Measurements from ENCODE around the gene RASSF8. TPM values are rescaled to one million over a fixed set of nuclear protein-coding genes. Genes with fewer than 3 reads are reported as not detected.

The RASSF8 gene
- total RNA-seq, 2 experiments from 2014 or later = not detected

GRCh38 chr12:25997201-25997963 is 38.9 kb downstream of the RASSF8 start:
- Histone ChIP-seq H4K20me1 (ENCODE audit: insufficient read depth, low read length) (no peaks in the 10 kb centered on the region), H2AFZ (ENCODE audit: low read length) (no peak overlapping the region), H3K9me3 (ENCODE audit: low read length) (no peaks in the 10 kb centered on the region), H3K4me2 (ENCODE audit: low read length) (no peak overlapping the region), H3K4me1 (ENCODE audit: insufficient read depth, low read length, poor library complexity, severe bottlenecking) (no peaks in the 10 kb centered on the region), H3K27ac (ENCODE audit: low read depth, low read length, poor library complexity, severe bottlenecking) (no peak overlapping the region), H3K79me2 (ENCODE audit: insufficient read depth, low read depth, low read length) (no peaks in the 10 kb centered on the region), H3K4me3 (ENCODE audit: low read depth, low read length, poor library complexity, severe bottlenecking) (no peak overlapping the region), H3K36me3 (ENCODE audit: insufficient read depth, low read length) (no peaks in the 10 kb centered on the region), H3K9me2 (ENCODE audit: insufficient read depth, low read length) (no peaks in the 10 kb centered on the region)
- BruUV-seq (replicated peaks) = no TSS peak
- POLR2A ChIA-PET = interaction anchor here (0.7 kb wide), 2 partner anchors 276 to 547 kb away, joined by 3 to 6 read pairs; no protein-coding TSS in a partner anchor
- CTCF ChIA-PET (ENCODE audit: unreplicated experiment) = no interaction called here
- intact Hi-C loops (cut with micrococcal nuclease; ENCODE audit: unreplicated experiment) = no loop called here
- TF ChIP-seq CTCF (conservative IDR thresholded peaks at IDR 0.05; ENCODE audit: low read length) (no peak), EZH2phosphoT487 (IDR thresholded peaks at IDR 0.05; ENCODE audit: borderline replicate concordance, low read depth, low read length) (no peak)
- DNase-seq (ENCODE audit: low spot score) = no peak

GRCh38 chr12:26000898-26001297 is 42.4 kb downstream of the RASSF8 start:
- BruUV-seq (replicated peaks) = no TSS peak
- H2AFZ ChIP-seq (ENCODE audit: low read length) = no peak overlapping the region
- H3K79me2 ChIP-seq (ENCODE audit: insufficient read depth, low read depth, low read length) = no peaks in the 10 kb centered on the region
- intact Hi-C loops (cut with micrococcal nuclease; ENCODE audit: unreplicated experiment) = no loop called here
- CTCF ChIA-PET (ENCODE audit: unreplicated experiment) = no interaction called here
- no peak for DNase-seq (ENCODE audit: low spot score)
- H3K4me3 ChIP-seq (ENCODE audit: low read depth, low read length, poor library complexity, severe bottlenecking) = no peak overlapping the region
- H3K36me3 ChIP-seq (ENCODE audit: insufficient read depth, low read length) = no peaks in the 10 kb centered on the region
- no peak overlapping the region for H3K27ac ChIP-seq (ENCODE audit: low read depth, low read length, poor library complexity, severe bottlenecking)
- H3K9me2 ChIP-seq (ENCODE audit: insufficient read depth, low read length) = no peaks in the 10 kb centered on the region
- POLR2A ChIA-PET = interaction anchor here (0.6 to 1.0 kb wide), 2 partner anchors 13 to 66 kb away, joined by 3 to 5 read pairs; no protein-coding TSS in a partner anchor
- H3K4me1 ChIP-seq (ENCODE audit: insufficient read depth, low read length, poor library complexity, severe bottlenecking) = no peaks in the 10 kb centered on the region
- H4K20me1 ChIP-seq (ENCODE audit: insufficient read depth, low read length) = no peaks in the 10 kb centered on the region
- no peaks in the 10 kb centered on the region for H3K9me3 ChIP-seq (ENCODE audit: low read length)
- TF ChIP-seq EZH2phosphoT487 (IDR thresholded peaks at IDR 0.05; ENCODE audit: borderline replicate concordance, low read depth, low read length) (no peak), CTCF (conservative IDR thresholded peaks at IDR 0.05; ENCODE audit: low read length) (no peak)
- H3K4me2 ChIP-seq (ENCODE audit: low read length) = no peak overlapping the region

GRCh38 chr12:26001530-26001929 is 43.0 kb downstream of the RASSF8 start:
- ChIA-PET CTCF (ENCODE audit: unreplicated experiment) (no interaction called here), POLR2A (interaction anchor here (1.0 kb wide), 1 partner anchor 14 kb away, joined by 5 read pairs; no protein-coding TSS in a partner anchor)
- no peaks in the 10 kb centered on the region for H4K20me1 ChIP-seq (ENCODE audit: insufficient read depth, low read length)
- no peaks in the 10 kb centered on the region for H3K36me3 ChIP-seq (ENCODE audit: insufficient read depth, low read length)
- H3K4me3 ChIP-seq (ENCODE audit: low read depth, low read length, poor library complexity, severe bottlenecking) = no peak overlapping the region
- no peak overlapping the region for H3K4me2 ChIP-seq (ENCODE audit: low read length)
- DNase-seq (ENCODE audit: low spot score) = no peak
- H3K27ac ChIP-seq (ENCODE audit: low read depth, low read length, poor library complexity, severe bottlenecking) = no peak overlapping the region
- no peaks in the 10 kb centered on the region for H3K9me2 ChIP-seq (ENCODE audit: insufficient read depth, low read length)
- intact Hi-C loops (cut with micrococcal nuclease; ENCODE audit: unreplicated experiment) = no loop called here
- H3K79me2 ChIP-seq (ENCODE audit: insufficient read depth, low read depth, low read length) = no peaks in the 10 kb centered on the region
- no peaks in the 10 kb centered on the region for H3K9me3 ChIP-seq (ENCODE audit: low read length)
- H2AFZ ChIP-seq (ENCODE audit: low read length) = no peak overlapping the region
- TF ChIP-seq EZH2phosphoT487 (IDR thresholded peaks at IDR 0.05; ENCODE audit: borderline replicate concordance, low read depth, low read length) (no peak), CTCF (conservative IDR thresholded peaks at IDR 0.05; ENCODE audit: low read length) (no peak)
- H3K4me1 ChIP-seq (ENCODE audit: insufficient read depth, low read length, poor library complexity, severe bottlenecking) = no peaks in the 10 kb centered on the region
- no TSS peak for BruUV-seq (replicated peaks)

Data from OCI-LY7 (cell line).